Measurements from ENCODE around the gene KCNK5.

Gene KCNK5

DNA sequence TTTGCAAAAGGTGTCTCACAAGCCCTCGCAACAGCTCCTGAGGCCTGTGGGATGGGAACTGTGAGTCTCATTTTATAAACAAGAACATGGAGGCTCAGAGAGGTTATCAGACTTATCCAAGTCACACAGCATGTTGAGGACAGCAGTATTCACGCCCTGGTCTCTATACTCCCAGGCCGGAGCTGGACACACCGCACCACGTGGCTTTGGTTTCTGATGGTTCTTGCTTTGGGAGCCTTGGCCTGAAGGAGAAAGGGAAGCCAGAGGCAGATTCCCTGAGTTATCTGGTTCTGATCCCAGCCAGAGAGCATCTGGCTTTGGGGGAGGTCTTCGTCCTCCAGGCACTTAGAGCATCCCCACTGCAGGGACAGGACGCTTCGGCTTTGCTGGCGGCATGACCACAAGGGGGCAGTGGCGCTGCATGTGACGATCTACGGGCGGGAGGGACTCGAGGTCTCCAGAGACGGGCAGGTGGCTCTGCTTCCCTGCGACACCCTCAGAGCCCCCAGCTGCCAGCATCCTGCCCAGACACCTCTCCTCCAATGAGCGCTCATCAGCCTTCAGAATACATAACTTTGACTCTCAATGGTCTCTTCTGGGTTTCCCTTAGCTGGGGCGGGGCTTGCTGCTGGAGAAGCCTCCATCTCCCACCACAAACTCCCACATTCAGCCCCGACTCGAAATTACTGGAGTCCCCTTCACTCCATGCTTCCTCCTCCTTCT, 62.9 kb downstream of the KCNK5 start:
- no peaks in the 10 kb centered on the region for H3K4me1 ChIP-seq (ENCODE audit: control insufficient read depth, insufficient read depth, low read length)
- no peaks in the 10 kb centered on the region for H3K36me3 ChIP-seq (ENCODE audit: control insufficient read depth, insufficient read depth, low read length)
- no peak overlapping the region for H3K4me3 ChIP-seq (ENCODE audit: low read length)
- H3K9me3 ChIP-seq (ENCODE audit: control insufficient read depth, insufficient read depth, low read length): no peaks in the 10 kb centered on the region
- no peaks in the 10 kb centered on the region for H3K27me3 ChIP-seq (ENCODE audit: control insufficient read depth, insufficient read depth, low read length)
- peak; percentile 80 for DNase-seq (ENCODE audit: low read depth, low spot score)
- no CpG with 5 or more reads among the region's 20 CpGs for WGBS (ENCODE audit: insufficient coverage, insufficient read length)
- no peak overlapping the region for H3K27ac ChIP-seq (ENCODE audit: low read length)

DNA sequence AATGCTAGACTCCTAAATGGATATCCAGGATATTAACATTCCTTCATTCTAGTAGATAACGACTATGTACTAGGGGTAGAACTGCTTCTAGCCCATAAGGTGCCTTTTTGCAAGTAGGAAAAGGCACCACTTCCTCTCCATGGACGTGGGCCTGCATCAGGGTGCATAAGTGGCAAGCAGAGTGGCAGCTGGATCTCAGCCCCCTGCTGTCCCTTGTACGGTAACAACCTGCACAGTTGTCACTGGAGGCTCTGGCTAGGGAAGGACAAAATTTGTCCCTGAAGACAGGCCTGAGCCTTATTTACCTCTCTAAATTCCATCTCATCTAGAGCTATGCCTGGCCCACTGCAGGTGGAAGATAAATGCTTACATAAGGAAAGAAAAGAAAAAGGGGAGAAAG, 71.8 kb downstream of the KCNK5 start:
- no CpG with 5 or more reads among the region's 3 CpGs for WGBS (ENCODE audit: insufficient coverage, insufficient read length)
- Histone ChIP-seq H3K27me3 (ENCODE audit: control insufficient read depth, insufficient read depth, low read length) (no peaks in the 10 kb centered on the region), H3K27ac (ENCODE audit: low read length) (no peak overlapping the region), H3K9me3 (ENCODE audit: control insufficient read depth, insufficient read depth, low read length) (no peaks in the 10 kb centered on the region), H3K4me3 (ENCODE audit: low read length) (no peak overlapping the region), H3K36me3 (ENCODE audit: control insufficient read depth, insufficient read depth, low read length) (no peaks in the 10 kb centered on the region), H3K4me1 (ENCODE audit: control insufficient read depth, insufficient read depth, low read length) (no peaks in the 10 kb centered on the region)
- no peak for DNase-seq (ENCODE audit: low read depth, low spot score)

DNA sequence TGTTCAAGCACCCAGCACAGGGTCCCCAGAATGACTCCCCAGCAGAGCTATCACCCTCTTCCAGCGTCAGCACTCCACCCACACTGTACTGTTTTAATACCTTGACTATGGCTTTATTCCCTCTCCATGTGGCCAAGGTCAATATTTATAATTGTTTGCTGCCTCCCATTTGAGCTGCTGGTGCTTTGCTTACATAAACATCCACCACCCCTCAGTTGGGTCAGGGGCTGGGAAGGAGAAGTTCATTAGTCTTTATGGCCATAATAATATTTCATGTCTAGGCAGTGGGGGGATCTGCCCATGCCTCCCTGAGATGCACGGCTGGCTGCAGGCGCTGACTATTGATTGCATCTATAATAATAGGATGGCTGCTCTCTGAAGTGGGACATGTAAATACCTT, 72.5 kb downstream of the KCNK5 start:
- no CpG with 5 or more reads among the region's 3 CpGs for WGBS (ENCODE audit: insufficient coverage, insufficient read length)
- no peak for DNase-seq (ENCODE audit: low read depth, low spot score)
- H3K4me1 ChIP-seq (ENCODE audit: control insufficient read depth, insufficient read depth, low read length): no peaks in the 10 kb centered on the region
- H3K27me3 ChIP-seq (ENCODE audit: control insufficient read depth, insufficient read depth, low read length): no peaks in the 10 kb centered on the region
- no peaks in the 10 kb centered on the region for H3K9me3 ChIP-seq (ENCODE audit: control insufficient read depth, insufficient read depth, low read length)
- H3K27ac ChIP-seq (ENCODE audit: low read length): no peak overlapping the region
- no peaks in the 10 kb centered on the region for H3K36me3 ChIP-seq (ENCODE audit: control insufficient read depth, insufficient read depth, low read length)
- no peak overlapping the region for H3K4me3 ChIP-seq (ENCODE audit: low read length)

DNA sequence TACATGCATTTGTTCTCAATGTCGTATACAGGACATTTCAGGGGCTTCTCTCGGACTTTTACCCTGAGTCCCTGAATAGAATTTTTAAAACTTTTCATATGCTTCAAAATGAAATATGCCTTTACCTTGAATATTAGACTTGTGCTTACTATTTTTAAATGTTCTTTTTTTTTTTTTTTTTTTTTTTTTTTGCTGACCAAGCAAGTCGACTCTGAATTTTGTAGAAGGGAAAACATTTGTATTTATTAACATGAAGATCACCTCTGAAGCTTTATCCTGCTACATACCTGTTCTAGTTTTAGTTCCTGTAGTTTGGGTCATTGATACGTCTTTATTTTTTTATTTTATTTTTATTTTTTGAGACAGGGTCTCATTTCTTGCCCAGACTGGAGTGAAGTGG, 74.6 kb downstream of the KCNK5 start:
- no CpG with 5 or more reads among the region's 4 CpGs for WGBS (ENCODE audit: insufficient coverage, insufficient read length)
- no peaks in the 10 kb centered on the region for H3K36me3 ChIP-seq (ENCODE audit: control insufficient read depth, insufficient read depth, low read length)
- DNase-seq (ENCODE audit: low read depth, low spot score): no peak
- no peak overlapping the region for H3K27ac ChIP-seq (ENCODE audit: low read length)
- no peaks in the 10 kb centered on the region for H3K27me3 ChIP-seq (ENCODE audit: control insufficient read depth, insufficient read depth, low read length)
- no peak overlapping the region for H3K4me3 ChIP-seq (ENCODE audit: low read length)
- H3K4me1 ChIP-seq (ENCODE audit: control insufficient read depth, insufficient read depth, low read length): no peaks in the 10 kb centered on the region
- H3K9me3 ChIP-seq (ENCODE audit: control insufficient read depth, insufficient read depth, low read length): no peaks in the 10 kb centered on the region

DNA sequence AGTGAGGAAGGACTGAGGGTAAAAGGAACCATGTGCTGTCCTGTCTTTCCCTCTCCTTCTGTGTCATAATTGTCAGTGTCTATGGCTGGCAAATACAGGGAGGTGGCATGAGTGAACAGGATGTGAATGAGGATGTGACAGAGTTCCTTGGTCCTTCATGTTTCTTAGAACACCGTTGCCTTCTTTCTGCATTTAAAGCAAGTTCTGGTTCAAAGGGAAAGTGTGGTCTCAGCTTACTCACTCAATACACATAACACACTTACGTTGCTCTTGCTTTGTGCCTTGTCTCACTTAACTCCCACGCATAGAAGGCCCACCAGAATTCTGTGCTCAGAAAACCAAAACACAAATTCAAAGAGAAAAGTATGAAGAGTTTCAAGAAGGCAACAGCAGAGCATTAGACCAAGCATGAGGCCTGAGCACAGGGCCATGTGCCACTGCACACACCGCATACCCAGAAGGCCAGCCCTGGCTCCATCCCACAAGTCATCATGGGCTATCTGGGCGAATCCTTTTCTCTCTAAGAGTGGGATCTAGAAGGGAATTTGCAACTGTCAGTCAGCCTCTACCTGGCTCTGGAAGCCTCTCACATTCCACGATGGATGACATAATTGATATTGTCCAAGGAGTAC, 75.4 kb downstream of the KCNK5 start:
- no CpG with 5 or more reads among the region's 6 CpGs for WGBS (ENCODE audit: insufficient coverage, insufficient read length)
- Histone ChIP-seq H3K36me3 (ENCODE audit: control insufficient read depth, insufficient read depth, low read length) (no peaks in the 10 kb centered on the region), H3K27me3 (ENCODE audit: control insufficient read depth, insufficient read depth, low read length) (no peaks in the 10 kb centered on the region), H3K27ac (ENCODE audit: low read length) (no peak overlapping the region), H3K4me3 (ENCODE audit: low read length) (no peak overlapping the region), H3K9me3 (ENCODE audit: control insufficient read depth, insufficient read depth, low read length) (no peaks in the 10 kb centered on the region), H3K4me1 (ENCODE audit: control insufficient read depth, insufficient read depth, low read length) (no peaks in the 10 kb centered on the region)
- DNase-seq (ENCODE audit: low read depth, low spot score): no peak

DNA sequence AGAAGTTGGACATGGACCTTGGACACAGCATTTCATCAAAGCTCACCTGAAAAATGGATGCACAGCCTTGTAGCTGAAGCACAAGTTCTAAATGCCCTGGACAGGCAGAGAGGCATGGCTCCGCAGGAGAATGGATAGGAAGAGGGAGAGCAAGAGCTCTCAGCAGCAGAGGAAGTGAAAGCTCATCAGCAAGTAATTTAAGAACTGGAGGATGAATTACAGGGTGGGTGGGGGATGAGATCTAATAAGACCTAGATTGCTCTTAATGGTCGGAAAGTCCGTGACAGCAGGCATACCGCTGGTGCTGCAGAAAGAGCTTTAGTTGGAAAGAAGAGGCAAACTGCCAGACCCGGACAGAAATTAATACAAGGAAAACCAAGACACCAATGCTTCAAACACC, 77.0 kb downstream of the KCNK5 start:
- Histone ChIP-seq H3K36me3 (ENCODE audit: control insufficient read depth, insufficient read depth, low read length) (no peaks in the 10 kb centered on the region), H3K4me3 (ENCODE audit: low read length) (no peak overlapping the region), H3K27me3 (ENCODE audit: control insufficient read depth, insufficient read depth, low read length) (no peaks in the 10 kb centered on the region), H3K9me3 (ENCODE audit: control insufficient read depth, insufficient read depth, low read length) (no peaks in the 10 kb centered on the region), H3K27ac (ENCODE audit: low read length) (no peak overlapping the region), H3K4me1 (ENCODE audit: control insufficient read depth, insufficient read depth, low read length) (no peaks in the 10 kb centered on the region)
- WGBS (ENCODE audit: insufficient coverage, insufficient read length): no CpG with 5 or more reads among the region's 5 CpGs
- DNase-seq (ENCODE audit: low read depth, low spot score): no peak

DNA sequence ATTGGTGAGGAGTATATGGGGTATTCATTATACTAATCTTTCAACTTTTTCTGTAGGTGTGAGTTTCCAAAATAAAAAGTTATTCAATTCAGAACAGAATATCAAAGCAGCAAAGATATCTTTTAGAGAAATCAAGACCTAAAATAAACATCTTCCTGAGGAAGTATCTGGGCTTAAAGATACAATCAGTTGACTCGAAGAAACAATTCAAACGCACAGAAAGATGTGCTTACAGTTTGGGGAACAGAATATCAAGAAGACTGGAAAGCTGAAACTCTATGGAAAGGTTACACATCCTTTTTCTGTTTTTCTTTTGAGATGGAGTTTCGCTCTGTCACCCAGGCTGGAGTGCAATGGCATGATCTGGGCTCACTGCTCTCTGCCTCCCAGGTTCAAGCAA, 78.1 kb downstream of the KCNK5 start:
- no CpG with 5 or more reads among the region's 3 CpGs for WGBS (ENCODE audit: insufficient coverage, insufficient read length)
- Histone ChIP-seq H3K27ac (ENCODE audit: low read length) (no peak overlapping the region), H3K36me3 (ENCODE audit: control insufficient read depth, insufficient read depth, low read length) (no peaks in the 10 kb centered on the region), H3K4me3 (ENCODE audit: low read length) (no peak overlapping the region), H3K4me1 (ENCODE audit: control insufficient read depth, insufficient read depth, low read length) (no peaks in the 10 kb centered on the region), H3K9me3 (ENCODE audit: control insufficient read depth, insufficient read depth, low read length) (no peaks in the 10 kb centered on the region), H3K27me3 (ENCODE audit: control insufficient read depth, insufficient read depth, low read length) (no peaks in the 10 kb centered on the region)
- no peak for DNase-seq (ENCODE audit: low read depth, low spot score)

DNA sequence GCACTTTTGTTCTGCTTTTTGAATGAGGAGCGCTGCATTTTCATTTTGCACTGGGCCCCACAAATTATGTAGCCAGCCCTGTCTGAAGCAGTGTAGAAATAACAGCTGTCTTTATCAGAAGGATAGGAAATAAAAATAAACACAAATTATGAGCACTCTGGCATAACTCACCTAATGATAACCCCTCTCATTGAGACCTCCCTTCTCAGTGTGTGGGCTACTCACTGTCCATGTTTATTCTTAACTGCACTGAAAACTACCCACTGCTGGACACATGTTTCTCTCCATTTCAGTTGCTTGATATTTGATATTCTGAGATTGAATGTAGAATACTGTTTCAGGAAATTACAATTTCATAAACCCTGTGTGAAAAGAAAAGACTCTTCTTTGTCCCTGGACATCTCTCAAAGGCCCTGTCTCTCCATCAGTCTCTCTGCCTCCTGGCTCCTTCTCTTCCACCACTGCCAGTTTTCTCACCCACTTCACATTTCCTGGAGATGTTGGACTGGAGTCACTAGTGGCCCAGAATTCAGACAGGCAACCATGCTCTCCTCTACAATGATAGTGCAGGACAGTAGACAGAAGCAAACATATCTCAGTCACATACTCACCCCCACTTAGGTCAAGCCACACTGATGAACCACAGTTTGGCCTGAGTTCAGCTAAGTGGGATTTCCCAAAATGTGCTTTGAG, 84.6 kb downstream of the KCNK5 start:
- no peak overlapping the region for H3K4me3 ChIP-seq (ENCODE audit: low read length)
- no peak overlapping the region for H3K27ac ChIP-seq (ENCODE audit: low read length)
- H3K9me3 ChIP-seq (ENCODE audit: control insufficient read depth, insufficient read depth, low read length): no peaks in the 10 kb centered on the region
- no peak for DNase-seq (ENCODE audit: low read depth, low spot score)
- no peaks in the 10 kb centered on the region for H3K4me1 ChIP-seq (ENCODE audit: control insufficient read depth, insufficient read depth, low read length)
- no peaks in the 10 kb centered on the region for H3K27me3 ChIP-seq (ENCODE audit: control insufficient read depth, insufficient read depth, low read length)
- no CpG with 5 or more reads among the region's 1 CpG for WGBS (ENCODE audit: insufficient coverage, insufficient read length)
- H3K36me3 ChIP-seq (ENCODE audit: control insufficient read depth, insufficient read depth, low read length): no peaks in the 10 kb centered on the region

DNA sequence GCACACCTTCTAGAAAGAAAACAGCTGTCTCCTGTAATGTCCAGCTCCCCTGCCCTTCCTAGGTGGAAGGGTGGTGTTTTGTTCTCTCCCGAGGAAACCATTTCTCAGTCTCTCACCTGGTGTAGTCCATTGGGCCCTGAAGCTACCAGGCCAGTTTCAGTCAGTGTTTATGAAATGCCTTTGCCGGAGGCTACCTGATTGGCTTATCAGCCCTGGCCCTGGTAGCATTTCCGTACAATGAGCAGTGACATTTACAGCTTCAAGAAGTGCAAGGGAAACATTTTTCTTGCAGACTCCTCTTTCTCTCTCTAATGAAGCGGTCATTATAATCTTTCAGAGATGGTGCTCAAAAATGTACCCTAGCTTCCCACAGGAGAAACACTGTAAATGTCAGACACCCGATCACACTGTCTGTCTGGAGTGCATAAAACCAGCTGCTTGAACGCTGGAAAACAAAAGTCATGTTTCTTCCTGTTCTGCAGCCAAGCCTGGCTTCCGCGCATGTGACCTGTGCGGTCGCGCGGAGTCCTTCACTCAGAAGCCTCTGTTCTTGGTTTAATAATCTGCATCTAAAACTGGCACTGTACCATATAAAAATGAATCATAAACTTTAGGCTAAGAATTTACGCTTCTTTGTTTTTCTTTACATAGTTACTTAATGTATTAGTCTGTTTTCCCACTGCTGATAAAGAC, 85.9 kb downstream of the KCNK5 start:
- Histone ChIP-seq H3K27me3 (ENCODE audit: control insufficient read depth, insufficient read depth, low read length) (no peaks in the 10 kb centered on the region), H3K36me3 (ENCODE audit: control insufficient read depth, insufficient read depth, low read length) (no peaks in the 10 kb centered on the region), H3K4me3 (ENCODE audit: low read length) (no peak overlapping the region), H3K4me1 (ENCODE audit: control insufficient read depth, insufficient read depth, low read length) (no peaks in the 10 kb centered on the region), H3K9me3 (ENCODE audit: control insufficient read depth, insufficient read depth, low read length) (no peaks in the 10 kb centered on the region), H3K27ac (ENCODE audit: low read length) (no peak overlapping the region)
- no peak for DNase-seq (ENCODE audit: low read depth, low spot score)
- WGBS (ENCODE audit: insufficient coverage, insufficient read length): no CpG with 5 or more reads among the region's 13 CpGs

DNA sequence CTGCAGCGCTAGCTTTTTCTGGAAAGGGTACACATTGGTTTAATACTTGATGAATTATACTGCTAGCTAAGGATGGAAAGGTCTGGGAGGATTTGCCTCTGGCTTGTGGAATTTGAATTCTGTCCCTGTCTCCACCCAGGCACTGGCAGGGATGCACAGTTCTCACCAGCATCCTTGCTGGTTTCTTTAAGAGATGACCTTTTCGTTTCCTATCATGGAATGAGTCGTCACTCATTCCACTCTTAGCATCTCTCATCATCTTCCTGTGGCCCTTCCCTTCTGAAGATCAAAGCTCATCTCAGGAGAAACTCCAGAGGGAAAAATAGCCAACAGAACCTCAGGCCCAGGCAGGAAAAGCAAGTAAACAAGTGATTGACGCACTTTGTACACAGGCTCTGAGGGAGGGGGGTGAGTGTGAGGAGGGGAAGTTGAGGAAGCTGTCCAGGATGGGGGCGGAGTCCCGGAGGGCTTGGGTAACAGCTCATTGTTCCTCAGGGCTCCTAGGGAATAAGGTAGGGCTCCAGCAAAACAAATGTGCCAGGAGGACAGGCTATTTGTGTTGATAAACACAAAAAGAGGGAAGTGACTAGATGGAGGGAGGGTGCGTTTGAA, 88.6 kb downstream of the KCNK5 start:
- no CpG with 5 or more reads among the region's 7 CpGs for WGBS (ENCODE audit: insufficient coverage, insufficient read length)
- H3K9me3 ChIP-seq (ENCODE audit: control insufficient read depth, insufficient read depth, low read length): no peaks in the 10 kb centered on the region
- no peak overlapping the region for H3K4me3 ChIP-seq (ENCODE audit: low read length)
- no peaks in the 10 kb centered on the region for H3K4me1 ChIP-seq (ENCODE audit: control insufficient read depth, insufficient read depth, low read length)
- no peak for DNase-seq (ENCODE audit: low read depth, low spot score)
- no peaks in the 10 kb centered on the region for H3K27me3 ChIP-seq (ENCODE audit: control insufficient read depth, insufficient read depth, low read length)
- H3K36me3 ChIP-seq (ENCODE audit: control insufficient read depth, insufficient read depth, low read length): no peaks in the 10 kb centered on the region
- H3K27ac ChIP-seq (ENCODE audit: low read length): no peak overlapping the region

Measured in iPS DF 6.9 (cell line).